Mesendoderm (in vitro differentiated cells): ENCODE measurements around the gene SHROOM3.

Experiments
- DNase-seq: peaks from one replicate; pipeline ENCODE4 v3.0.0; 2013
- H2AK5ac ChIP-seq: 2 replicates; pipeline ENCODE4 v1.6.1; 2013; ENCODE audit warnings: low read length, inconsistent platforms
- H2BK120ac ChIP-seq: 2 replicates; pipeline ENCODE4 v1.6.1; 2013; ENCODE audit warnings: low read depth, mild to moderate bottlenecking, low read length, moderate library complexity, mixed read lengths
- H2BK15ac ChIP-seq: replicated peaks from 2 replicates; pipeline ENCODE4 v1.6.1; 2013; ENCODE audit warnings: low read depth, mild to moderate bottlenecking, moderate library complexity
- H2BK5ac ChIP-seq: 2 replicates; pipeline ENCODE4 v1.6.1; 2013; ENCODE audit warnings: low read length, inconsistent platforms
- H3K18ac ChIP-seq: 2 replicates; pipeline ENCODE4 v1.6.1; 2013; ENCODE audit warnings: mild to moderate bottlenecking, low read length, mixed read lengths
- H3K23ac ChIP-seq: one replicate; pipeline ENCODE4 v1.6.1; 2013; ENCODE audit warnings: low read length
- H3K27ac ChIP-seq: 2 replicates; pipeline ENCODE4 v1.5.1; 2013; ENCODE audit warnings: low read depth, mild to moderate bottlenecking, inconsistent platforms, low read length, moderate library complexity
- H3K27me3 ChIP-seq: 2 replicates; pipeline ENCODE4 v1.6.1; 2013; ENCODE audit warnings: low read length, control low read depth, mild to moderate bottlenecking, inconsistent platforms; ENCODE audit not compliant: insufficient read depth, poor library complexity
- H3K36me3 ChIP-seq: 2 replicates; pipeline ENCODE4 v1.6.1; 2013; ENCODE audit warnings: low read length, inconsistent platforms; ENCODE audit not compliant: control insufficient read depth, insufficient read depth
- H3K4ac ChIP-seq: one replicate; pipeline ENCODE4 v1.6.1; 2013; ENCODE audit warnings: low read depth, mild to moderate bottlenecking, low read length, moderate library complexity
- H3K4me1 ChIP-seq: 2 replicates; pipeline ENCODE4 v1.6.1; 2013; ENCODE audit warnings: low read depth, low read length, inconsistent platforms; ENCODE audit not compliant: control insufficient read depth
- H3K4me2 ChIP-seq: 2 replicates; pipeline ENCODE4 v1.6.1; 2013; ENCODE audit warnings: low read length
- H3K4me3 ChIP-seq: 2 replicates; pipeline ENCODE4 v1.5.1; 2013; ENCODE audit warnings: mild to moderate bottlenecking, low read length
- H3K56ac ChIP-seq: one replicate; pipeline ENCODE4 v1.6.1; 2013; ENCODE audit warnings: low read length
- H3K79me1 ChIP-seq: 2 replicates; pipeline ENCODE4 v1.6.1; 2013; ENCODE audit warnings: low read length, inconsistent platforms
- H3K79me2 ChIP-seq: 2 replicates; pipeline ENCODE4 v1.6.1; 2013; ENCODE audit warnings: mild to moderate bottlenecking, low read length; ENCODE audit not compliant: control insufficient read depth, insufficient read depth
- H3K9ac ChIP-seq: 2 replicates; pipeline ENCODE4 v1.6.1; 2013; ENCODE audit warnings: low read length, inconsistent platforms
- H4K5ac ChIP-seq: one replicate; pipeline ENCODE4 v1.6.1; 2013; ENCODE audit warnings: low read length
- H4K8ac ChIP-seq: one replicate; pipeline ENCODE4 v1.6.1; 2013; ENCODE audit warnings: low read depth, mild to moderate bottlenecking, control low read depth, low read length, moderate library complexity
- whole genome bisulfite sequencing: extraction: QIAGEN DNeasy Blood & Tissue Kit; methylation state at CpG from one replicate; pipeline ENCODE4 v1.1.7; 2013; ENCODE audit warnings: low lambda C conversion rate, missing lambda C conversion rate; ENCODE audit not compliant: insufficient coverage; ENCODE audit errors: extremely low coverage; 5-methylcytosine and 5-hydroxymethylcytosine counted together

Gene SHROOM3

DNA sequence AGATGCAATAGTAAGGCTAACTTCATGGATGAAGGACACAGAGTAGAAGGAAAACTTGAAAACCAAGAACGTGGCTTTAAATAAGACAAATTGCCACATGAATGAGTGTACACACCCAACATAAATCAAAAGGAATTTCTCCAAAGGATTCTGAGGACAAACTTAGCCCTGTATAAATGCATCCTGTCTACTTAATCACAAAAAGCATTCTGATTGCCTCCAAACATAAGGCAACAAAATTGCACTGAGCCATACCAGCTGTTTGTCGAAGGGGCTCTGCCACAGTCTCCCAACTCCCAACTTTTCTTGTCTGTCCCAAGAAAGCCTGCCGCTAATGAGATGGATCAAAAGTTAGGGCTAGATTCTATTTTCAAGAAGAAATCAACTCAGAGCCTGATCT is 268.6 kb downstream of the SHROOM3 start:
- no peak overlapping the region for H2BK5ac ChIP-seq
- H3K27ac ChIP-seq: peak overlapping the region; percentile 41
- H2BK15ac ChIP-seq: no peak overlapping the region
- H3K36me3 ChIP-seq: no peaks in the 10 kb centered on the region
- no peak overlapping the region for H3K56ac ChIP-seq
- H3K79me2 ChIP-seq: peaks cover 20% of the 10 kb centered on the region
- no peak overlapping the region for H4K5ac ChIP-seq
- no peak overlapping the region for H3K23ac ChIP-seq
- H3K18ac ChIP-seq: no peak overlapping the region
- H3K4me1 ChIP-seq: peaks cover 13% of the 10 kb centered on the region
- H3K4me2 ChIP-seq: no peak overlapping the region
- H3K4me3 ChIP-seq: no peak overlapping the region
- no peak overlapping the region for H4K8ac ChIP-seq
- H3K9ac ChIP-seq: no peak overlapping the region
- no CpG with 5 or more reads among the region's 3 CpGs for WGBS
- H3K4ac ChIP-seq: no peak overlapping the region
- H3K79me1 ChIP-seq: peaks cover 15% of the 10 kb centered on the region
- no peak overlapping the region for H2BK120ac ChIP-seq
- DNase-seq: no peak
- H2AK5ac ChIP-seq: no peak overlapping the region
- H3K27me3 ChIP-seq: no peaks in the 10 kb centered on the region

DNA sequence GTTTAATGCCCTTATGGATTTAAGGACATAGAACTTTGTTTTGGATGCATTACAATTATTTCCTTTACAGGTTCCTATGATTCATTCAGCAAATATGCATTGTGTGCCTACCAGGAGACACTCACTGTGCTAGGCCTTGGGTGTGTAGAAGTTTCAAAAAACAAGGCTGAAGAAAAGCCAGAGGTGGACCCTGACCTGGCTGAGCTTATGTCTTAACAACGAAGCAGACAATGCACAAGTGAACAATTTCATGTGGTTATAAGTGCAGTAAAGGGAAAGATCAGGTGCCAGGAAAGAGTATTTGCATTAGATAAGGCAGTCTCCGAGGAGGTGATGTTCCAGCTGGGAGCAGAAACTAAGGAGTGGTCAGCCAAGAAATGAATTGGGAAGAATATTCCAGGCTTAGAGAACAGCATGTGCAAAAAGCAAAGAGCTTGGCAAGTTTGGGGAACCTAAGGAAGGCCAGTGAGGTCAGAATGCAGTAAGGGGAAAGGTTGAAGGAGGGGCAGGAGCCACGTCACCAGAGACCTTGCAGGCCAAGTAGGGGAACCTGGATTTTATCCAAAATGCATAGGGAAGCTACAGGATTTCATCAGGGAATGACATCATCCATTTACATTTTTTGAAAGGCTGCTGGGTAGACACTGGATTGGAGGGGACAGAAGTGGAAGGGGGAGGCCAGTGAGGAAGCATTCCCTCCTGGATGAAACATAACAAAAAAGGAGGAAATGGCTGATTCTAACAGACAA is 269.3 kb downstream of the SHROOM3 start:
- DNase-seq: peak; percentile 65
- Histone ChIP-seq H3K4me2 (no peak overlapping the region), H2BK15ac (no peak overlapping the region), H3K18ac (peak overlapping the region; percentile 43), H2AK5ac (no peak overlapping the region), H3K79me1 (peaks cover 13% of the 10 kb centered on the region), H3K4ac (no peak overlapping the region), H2BK120ac (peak overlapping the region; percentile 70), H3K36me3 (no peaks in the 10 kb centered on the region), H3K27me3 (no peaks in the 10 kb centered on the region), H3K79me2 (peaks cover 17% of the 10 kb centered on the region), H3K56ac (peak overlapping the region; percentile 9), H3K23ac (peak overlapping the region; percentile 66), H3K27ac (no peak overlapping the region), H3K4me1 (peaks cover 13% of the 10 kb centered on the region), H4K8ac (no peak overlapping the region), H3K9ac (no peak overlapping the region), H4K5ac (no peak overlapping the region), H2BK5ac (no peak overlapping the region), H3K4me3 (no peak overlapping the region)
- WGBS: no CpG with 5 or more reads among the region's 3 CpGs

GRCh38 chr4:76705472-76705871 is 270.4 kb downstream of the SHROOM3 start:
- no CpG with 5 or more reads among the region's 1 CpG for WGBS
- H3K27ac ChIP-seq: no peak overlapping the region
- no peak overlapping the region for H3K23ac ChIP-seq

DNA sequence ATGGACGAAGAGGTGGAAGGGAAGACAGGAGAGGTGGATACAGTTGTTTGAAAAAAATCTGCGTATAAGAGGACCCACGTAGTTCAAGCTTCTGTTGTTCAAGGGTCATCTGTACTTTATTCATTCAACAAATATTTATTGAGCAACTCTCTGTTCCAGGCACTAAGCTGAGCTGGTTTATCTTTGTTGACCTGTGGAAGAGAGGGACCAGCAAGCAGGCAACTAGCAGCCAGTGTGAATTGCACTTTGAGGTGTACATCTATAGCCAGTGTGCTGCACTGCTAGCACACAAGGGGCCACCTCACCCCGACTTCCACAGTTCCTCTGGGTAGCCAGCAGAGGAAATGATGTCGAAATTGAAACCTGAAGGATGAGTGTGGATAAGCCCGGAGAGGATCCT is 271.6 kb downstream of the SHROOM3 start:
- Histone ChIP-seq H2AK5ac (no peak overlapping the region), H3K18ac (peak overlapping the region; percentile 55), H2BK120ac (no peak overlapping the region), H3K79me1 (peaks cover 11% of the 10 kb centered on the region), H3K4me1 (peaks cover 13% of the 10 kb centered on the region), H3K79me2 (peaks cover 8% of the 10 kb centered on the region), H4K8ac (no peak overlapping the region), H2BK5ac (no peak overlapping the region), H3K4ac (no peak overlapping the region), H3K56ac (no peak overlapping the region), H3K27ac (no peak overlapping the region), H3K23ac (no peak overlapping the region), H3K9ac (no peak overlapping the region), H3K36me3 (peaks cover 2% of the 10 kb centered on the region), H4K5ac (no peak overlapping the region), H3K27me3 (no peaks in the 10 kb centered on the region), H3K4me3 (no peak overlapping the region), H3K4me2 (no peak overlapping the region), H2BK15ac (no peak overlapping the region)
- DNase-seq: no peak
- WGBS: no CpG with 5 or more reads among the region's 6 CpGs

More at GRCh38 chr4:76705472-76705871, 270.4 kb downstream of the SHROOM3 start:
- Histone ChIP-seq H4K8ac (no peak overlapping the region), H2AK5ac (no peak overlapping the region), H2BK120ac (no peak overlapping the region), H3K4me3 (no peak overlapping the region), H3K56ac (no peak overlapping the region), H3K4ac (no peak overlapping the region), H3K4me2 (no peak overlapping the region), H4K5ac (no peak overlapping the region), H3K36me3 (no peaks in the 10 kb centered on the region), H3K79me1 (peaks cover 9% of the 10 kb centered on the region), H3K27me3 (no peaks in the 10 kb centered on the region), H3K79me2 (peaks cover 11% of the 10 kb centered on the region), H3K4me1 (peaks cover 13% of the 10 kb centered on the region), H3K18ac (no peak overlapping the region), H2BK5ac (no peak overlapping the region), H3K9ac (no peak overlapping the region), H2BK15ac (no peak overlapping the region)
- DNase-seq: no peak

- no peak overlapping the region for H3K4me2 ChIP-seq
- H3K79me2 ChIP-seq: peaks cover 8% of the 10 kb centered on the region
- no peak overlapping the region for H2AK5ac ChIP-seq
- H3K4me3 ChIP-seq: no peak overlapping the region
- no CpG with 5 or more reads among the region's 5 CpGs for whole genome bisulfite sequencing
- no peak overlapping the region for H3K23ac ChIP-seq
- H4K8ac ChIP-seq: no peak overlapping the region
- no peak overlapping the region for H3K18ac ChIP-seq
- no peak for DNase-seq
- peaks cover 8% of the 10 kb centered on the region for H3K4me1 ChIP-seq
- no peak overlapping the region for H3K9ac ChIP-seq
- H3K27ac ChIP-seq: no peak overlapping the region
- no peak overlapping the region for H2BK15ac ChIP-seq
- peaks cover 2% of the 10 kb centered on the region for H3K36me3 ChIP-seq
- H4K5ac ChIP-seq: no peak overlapping the region
- no peak overlapping the region for H3K4ac ChIP-seq
- no peak overlapping the region for H2BK120ac ChIP-seq
- no peaks in the 10 kb centered on the region for H3K27me3 ChIP-seq
- peaks cover 11% of the 10 kb centered on the region for H3K79me1 ChIP-seq
- no peak overlapping the region for H3K56ac ChIP-seq
- H2BK5ac ChIP-seq: no peak overlapping the region
These were observed 274.1 kb downstream of the SHROOM3 start for GRCh38 chr4:76708971-76709771.
